ENCODE measurements around the gene NELL1.

Gene NELL1

DNA sequence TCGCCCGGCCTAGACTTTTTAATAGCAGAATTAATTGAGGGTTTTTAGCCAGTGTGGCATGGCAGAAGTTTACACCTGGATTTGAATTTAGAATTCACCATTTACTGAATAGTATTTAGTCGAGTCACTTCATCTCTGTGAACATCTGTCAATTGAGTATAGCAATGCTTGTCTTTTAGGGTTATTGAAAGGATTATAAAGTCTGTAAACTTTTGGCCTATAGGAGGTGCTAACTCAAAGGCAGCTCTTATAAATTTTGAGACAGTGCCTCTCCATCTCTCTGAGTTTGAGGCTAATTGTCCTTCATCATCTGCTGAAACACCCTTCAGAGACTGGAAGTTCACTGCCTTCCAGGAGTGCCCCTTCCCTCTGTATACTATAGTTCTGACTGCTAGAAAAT lies 205.0 kb downstream of the NELL1 start:
- Histone ChIP-seq H3K27me3 (ENCODE audit: insufficient read depth, poor library complexity, severe bottlenecking) (no peaks in the 10 kb centered on the region), H3K4me3 (replicated peaks; ENCODE audit: insufficient read depth, low read length) (no peak overlapping the region), H3K27ac (replicated peaks) (no peak overlapping the region)
- TF ChIP-seq SPI1 (IDR thresholded peaks at IDR 0.05; ENCODE audit: borderline replicate concordance, low read depth) (no peak), GABPA (IDR thresholded peaks at IDR 0.05; ENCODE audit: low read depth) (no peak), POLR2AphosphoS5 (IDR thresholded peaks at IDR 0.05; ENCODE audit: low read depth) (no peak)
- TF ChIP-seq, protein P1, sequence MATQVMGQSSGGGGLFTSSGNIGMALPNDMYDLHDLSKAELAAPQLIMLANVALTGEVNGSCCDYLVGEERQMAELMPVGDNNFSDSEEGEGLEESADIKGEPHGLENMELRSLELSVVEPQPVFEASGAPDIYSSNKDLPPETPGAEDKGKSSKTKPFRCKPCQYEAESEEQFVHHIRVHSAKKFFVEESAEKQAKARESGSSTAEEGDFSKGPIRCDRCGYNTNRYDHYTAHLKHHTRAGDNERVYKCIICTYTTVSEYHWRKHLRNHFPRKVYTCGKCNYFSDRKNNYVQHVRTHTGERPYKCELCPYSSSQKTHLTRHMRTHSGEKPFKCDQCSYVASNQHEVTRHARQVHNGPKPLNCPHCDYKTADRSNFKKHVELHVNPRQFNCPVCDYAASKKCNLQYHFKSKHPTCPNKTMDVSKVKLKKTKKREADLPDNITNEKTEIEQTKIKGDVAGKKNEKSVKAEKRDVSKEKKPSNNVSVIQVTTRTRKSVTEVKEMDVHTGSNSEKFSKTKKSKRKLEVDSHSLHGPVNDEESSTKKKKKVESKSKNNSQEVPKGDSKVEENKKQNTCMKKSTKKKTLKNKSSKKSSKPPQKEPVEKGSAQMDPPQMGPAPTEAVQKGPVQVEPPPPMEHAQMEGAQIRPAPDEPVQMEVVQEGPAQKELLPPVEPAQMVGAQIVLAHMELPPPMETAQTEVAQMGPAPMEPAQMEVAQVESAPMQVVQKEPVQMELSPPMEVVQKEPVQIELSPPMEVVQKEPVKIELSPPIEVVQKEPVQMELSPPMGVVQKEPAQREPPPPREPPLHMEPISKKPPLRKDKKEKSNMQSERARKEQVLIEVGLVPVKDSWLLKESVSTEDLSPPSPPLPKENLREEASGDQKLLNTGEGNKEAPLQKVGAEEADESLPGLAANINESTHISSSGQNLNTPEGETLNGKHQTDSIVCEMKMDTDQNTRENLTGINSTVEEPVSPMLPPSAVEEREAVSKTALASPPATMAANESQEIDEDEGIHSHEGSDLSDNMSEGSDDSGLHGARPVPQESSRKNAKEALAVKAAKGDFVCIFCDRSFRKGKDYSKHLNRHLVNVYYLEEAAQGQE (IDR thresholded peaks at IDR 0.05; ENCODE audit: insufficient replicate concordance, low read depth), result no peak
- TF ChIP-seq, protein P2, sequence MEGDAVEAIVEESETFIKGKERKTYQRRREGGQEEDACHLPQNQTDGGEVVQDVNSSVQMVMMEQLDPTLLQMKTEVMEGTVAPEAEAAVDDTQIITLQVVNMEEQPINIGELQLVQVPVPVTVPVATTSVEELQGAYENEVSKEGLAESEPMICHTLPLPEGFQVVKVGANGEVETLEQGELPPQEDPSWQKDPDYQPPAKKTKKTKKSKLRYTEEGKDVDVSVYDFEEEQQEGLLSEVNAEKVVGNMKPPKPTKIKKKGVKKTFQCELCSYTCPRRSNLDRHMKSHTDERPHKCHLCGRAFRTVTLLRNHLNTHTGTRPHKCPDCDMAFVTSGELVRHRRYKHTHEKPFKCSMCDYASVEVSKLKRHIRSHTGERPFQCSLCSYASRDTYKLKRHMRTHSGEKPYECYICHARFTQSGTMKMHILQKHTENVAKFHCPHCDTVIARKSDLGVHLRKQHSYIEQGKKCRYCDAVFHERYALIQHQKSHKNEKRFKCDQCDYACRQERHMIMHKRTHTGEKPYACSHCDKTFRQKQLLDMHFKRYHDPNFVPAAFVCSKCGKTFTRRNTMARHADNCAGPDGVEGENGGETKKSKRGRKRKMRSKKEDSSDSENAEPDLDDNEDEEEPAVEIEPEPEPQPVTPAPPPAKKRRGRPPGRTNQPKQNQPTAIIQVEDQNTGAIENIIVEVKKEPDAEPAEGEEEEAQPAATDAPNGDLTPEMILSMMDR (IDR thresholded peaks at IDR 0.05; ENCODE audit: insufficient read depth, low read length), result no peak
- DNase-seq (ENCODE audit: low read depth in 1 of 2, low spot score in 1 of 2), result no peak

DNA sequence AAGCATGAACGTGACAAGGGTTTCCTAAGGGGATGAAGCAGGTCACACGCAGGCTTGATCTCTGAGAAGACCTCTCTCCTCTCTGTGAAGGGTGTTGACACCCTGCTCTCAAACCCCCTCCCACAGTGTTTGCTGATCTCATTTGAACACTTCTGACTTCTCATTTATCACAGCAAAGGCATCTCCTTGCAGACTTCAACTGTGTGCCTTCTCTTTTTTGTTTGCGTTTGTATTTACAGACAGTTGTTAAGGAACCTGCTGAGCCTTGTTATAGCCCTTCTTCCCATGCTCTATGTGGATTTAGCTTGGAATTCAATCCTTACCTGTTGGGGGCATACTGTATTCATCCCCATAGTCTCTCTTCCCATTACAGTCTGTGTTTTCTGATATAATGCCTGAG lies 206.5 kb downstream of the NELL1 start:
- no peak for DNase-seq (ENCODE audit: low read depth in 1 of 2, low spot score in 1 of 2)
- Histone ChIP-seq H3K27ac (replicated peaks) (no peak overlapping the region), H3K27me3 (ENCODE audit: insufficient read depth, poor library complexity, severe bottlenecking) (no peaks in the 10 kb centered on the region), H3K4me3 (replicated peaks; ENCODE audit: insufficient read depth, low read length) (no peak overlapping the region)
- TF ChIP-seq, protein P1 (IDR thresholded peaks at IDR 0.05; ENCODE audit: insufficient replicate concordance, low read depth), result no peak
- no peak for TF ChIP-seq GABPA (IDR thresholded peaks at IDR 0.05; ENCODE audit: low read depth)
- no peak for TF ChIP-seq SPI1 (IDR thresholded peaks at IDR 0.05; ENCODE audit: borderline replicate concordance, low read depth)
- no peak for TF ChIP-seq POLR2AphosphoS5 (IDR thresholded peaks at IDR 0.05; ENCODE audit: low read depth)
- TF ChIP-seq, protein P2 (IDR thresholded peaks at IDR 0.05; ENCODE audit: insufficient read depth, low read length), result no peak

DNA sequence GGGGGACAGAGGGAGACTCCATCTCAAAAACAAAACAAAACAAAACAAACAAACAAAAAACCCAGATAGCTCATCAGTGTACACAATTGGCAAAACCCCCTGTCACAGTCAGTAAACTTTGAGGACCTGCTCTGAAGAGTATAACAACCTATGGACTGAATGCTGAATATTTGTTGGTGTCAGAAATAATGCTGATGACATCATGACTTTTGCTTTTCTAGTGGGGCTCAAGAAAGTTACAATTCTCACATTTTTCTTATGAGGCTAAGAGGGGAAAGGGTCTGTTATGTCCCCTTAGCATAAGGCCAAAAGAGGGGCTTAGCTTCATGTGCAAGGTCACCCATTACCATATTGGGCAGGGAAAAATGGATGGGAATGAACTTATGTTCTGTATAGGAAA lies 207.4 kb downstream of the NELL1 start:
- TF ChIP-seq, protein P1 (IDR thresholded peaks at IDR 0.05; ENCODE audit: insufficient replicate concordance, low read depth), result no peak
- no peak for TF ChIP-seq SPI1 (IDR thresholded peaks at IDR 0.05; ENCODE audit: borderline replicate concordance, low read depth)
- no peak for TF ChIP-seq GABPA (IDR thresholded peaks at IDR 0.05; ENCODE audit: low read depth)
- no peak for TF ChIP-seq POLR2AphosphoS5 (IDR thresholded peaks at IDR 0.05; ENCODE audit: low read depth)
- TF ChIP-seq, protein P2 (IDR thresholded peaks at IDR 0.05; ENCODE audit: insufficient read depth, low read length), result no peak
- no peak overlapping the region for H3K27ac ChIP-seq (replicated peaks)
- no peak for DNase-seq (ENCODE audit: low read depth in 1 of 2, low spot score in 1 of 2)

More for the DNA sequence above, 207.4 kb downstream of the NELL1 start:
- Histone ChIP-seq H3K4me3 (replicated peaks; ENCODE audit: insufficient read depth, low read length) (no peak overlapping the region), H3K27me3 (ENCODE audit: insufficient read depth, poor library complexity, severe bottlenecking) (no peaks in the 10 kb centered on the region)
